Measurements from ENCODE around the gene FSIP2. TPM values are rescaled to one million over a fixed set of nuclear protein-coding genes. Genes with fewer than 3 reads are reported as not detected.

The FSIP2 gene, protein sequence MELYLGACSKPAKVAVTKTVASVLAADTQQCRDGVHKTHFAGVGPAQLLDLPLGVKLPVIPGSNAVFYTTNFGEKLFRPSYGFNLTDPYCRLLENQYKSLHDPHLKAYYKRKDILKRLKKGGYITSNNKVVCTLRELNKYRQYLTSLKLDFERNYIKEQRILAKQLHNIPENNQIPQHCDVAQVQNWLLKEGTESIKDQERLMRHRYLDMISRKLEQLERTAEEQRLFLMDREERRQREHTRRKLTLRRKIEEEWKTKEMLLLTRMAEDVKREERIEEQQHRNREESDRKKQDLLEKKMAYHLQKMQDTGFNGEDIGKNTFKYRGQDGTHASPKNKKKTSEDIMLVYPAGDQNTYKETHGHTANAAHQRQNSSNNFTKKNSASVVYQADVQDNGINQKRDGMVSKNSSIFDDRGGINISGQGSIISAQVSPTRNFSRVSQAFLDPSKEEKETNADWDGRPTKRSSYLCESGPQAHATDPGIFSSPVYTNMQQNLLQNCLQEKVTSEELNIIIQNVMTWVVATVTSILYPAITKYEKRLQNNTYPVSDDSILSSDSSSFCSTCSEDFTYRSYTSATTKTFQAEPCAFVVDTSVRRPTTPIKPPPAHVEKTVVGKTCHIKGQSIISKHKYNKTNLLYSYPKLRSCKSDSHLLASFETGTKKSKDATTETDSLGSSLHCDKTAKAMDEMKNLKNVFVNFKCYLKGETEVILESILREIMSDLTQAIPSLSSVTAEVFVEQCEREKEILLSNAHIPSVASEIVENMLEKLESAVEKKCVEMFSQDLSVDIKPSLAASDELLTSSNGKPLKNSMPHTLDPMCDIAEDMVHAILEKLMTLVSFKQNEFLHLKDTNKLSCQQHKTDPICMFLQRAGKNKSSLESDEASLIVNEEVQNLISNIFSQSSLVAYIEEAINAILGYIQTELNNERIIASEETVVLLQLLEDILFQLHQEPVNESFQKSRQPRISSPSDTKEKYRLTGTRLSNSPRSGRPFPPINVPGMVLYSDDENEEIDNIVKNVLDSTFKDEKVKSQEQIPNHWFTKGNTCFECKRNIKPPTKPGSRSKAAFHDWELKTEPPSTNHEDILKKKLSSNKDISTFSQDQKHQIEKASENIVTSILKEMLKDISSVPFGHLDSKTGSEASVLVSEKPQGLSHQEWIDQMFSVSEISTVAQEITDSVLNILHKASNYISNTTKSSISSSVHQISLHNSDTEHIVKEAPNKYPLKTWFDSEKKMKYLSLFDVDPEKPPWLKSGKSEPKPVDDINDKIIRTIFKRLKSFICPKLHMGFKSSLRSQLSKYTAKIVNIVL (N-terminal part only)
- total RNA-seq (2022; extraction: Qiagen RNA extraction; ENCODE audit: low read depth): not detected in 5 replicates

DNA sequence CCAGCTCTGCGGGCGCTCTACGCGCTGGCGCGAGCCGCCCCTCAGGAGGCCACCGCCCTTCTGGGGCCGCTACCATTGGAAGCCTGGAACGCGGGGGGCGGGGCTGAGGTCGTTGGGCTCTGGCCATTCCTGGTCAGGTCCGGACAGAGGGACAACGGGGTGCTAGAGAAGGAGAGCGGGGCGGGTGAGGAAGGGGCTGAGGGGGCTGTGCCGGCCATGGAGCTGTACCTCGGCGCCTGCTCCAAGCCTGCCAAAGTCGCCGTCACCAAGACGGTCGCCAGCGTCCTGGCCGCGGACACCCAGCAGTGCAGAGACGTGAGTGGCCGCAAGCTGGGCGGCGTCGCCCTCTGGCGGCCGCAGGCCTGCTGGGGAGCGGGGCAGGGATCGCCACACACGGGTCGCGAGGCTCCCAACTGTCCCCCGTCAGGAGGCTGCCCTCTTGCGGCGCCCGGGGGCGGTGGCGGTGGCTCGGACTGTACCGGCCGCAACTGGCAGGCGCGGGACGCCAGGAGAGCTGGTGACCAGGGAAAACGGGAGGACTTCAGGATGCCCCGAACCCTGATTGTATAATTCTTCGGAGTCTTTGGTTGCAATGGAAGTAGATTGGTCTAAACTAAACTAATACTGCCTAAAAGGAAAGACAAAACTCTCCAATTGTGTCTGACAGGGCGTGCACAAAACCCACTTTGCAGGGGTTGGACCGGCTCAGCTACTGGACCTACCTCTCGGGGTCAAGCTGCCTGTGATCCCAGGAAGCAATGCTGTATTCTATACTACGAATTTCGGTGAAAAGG lies at the start of gene FSIP2:
TSS of gene FSIP2 (plus strand) at position 126 of the 794 bp plus-strand sequence. CDS start at position 217, 91 bp downstream.

Data from A549 treated with DMSO at 1 μM for 4 hours (cell line).